Inferior parietal cortex (tissue), 1 donor: ENCODE data around the gene MARCHF6.
"Not testable (repeated sequence)": the region's sequence is repeated elsewhere in the genome, so short reads cannot be mapped to it uniquely, and the experiment has no call there.

Experiments
- DNase-seq: peaks from one replicate; pipeline ENCODE4 v3.0.0-alpha.2; 2016; ENCODE audit errors: extremely low spot score

Gene MARCHF6

DNA sequence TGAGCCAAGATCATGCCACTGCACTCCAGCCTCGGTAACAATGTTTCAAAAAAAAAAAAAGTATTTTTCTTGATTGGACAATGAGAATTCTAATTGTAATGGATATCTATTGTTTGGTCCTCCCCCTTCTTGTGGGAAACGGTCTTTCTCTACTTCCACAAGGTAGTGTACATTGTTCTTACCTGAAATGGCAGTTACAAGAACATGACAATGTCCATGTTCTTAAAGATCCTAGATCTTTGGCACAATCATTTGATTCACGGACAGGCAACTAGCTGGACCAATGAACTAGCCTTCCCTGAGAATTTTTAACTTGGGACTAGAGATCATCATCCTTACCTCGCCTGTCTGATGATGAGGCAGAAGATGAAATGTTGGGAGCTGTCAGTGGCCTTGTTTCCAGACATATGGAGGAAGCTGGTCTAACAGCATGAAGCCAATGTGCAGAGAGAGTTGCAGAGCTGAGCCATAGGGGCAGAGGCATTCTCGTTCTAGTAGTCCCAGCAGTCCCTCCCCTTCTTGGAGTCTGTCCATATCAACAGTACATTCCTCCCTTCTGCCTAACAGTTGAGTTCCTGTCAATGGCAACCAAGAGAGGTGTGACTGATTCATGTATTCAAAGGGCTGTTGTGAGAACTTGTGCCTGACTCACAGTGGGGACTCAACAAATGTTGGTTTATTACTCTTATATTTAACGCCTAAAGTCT lies 2.1 kb upstream of the MARCHF6 start:
- DNase-seq: no peak

DNA sequence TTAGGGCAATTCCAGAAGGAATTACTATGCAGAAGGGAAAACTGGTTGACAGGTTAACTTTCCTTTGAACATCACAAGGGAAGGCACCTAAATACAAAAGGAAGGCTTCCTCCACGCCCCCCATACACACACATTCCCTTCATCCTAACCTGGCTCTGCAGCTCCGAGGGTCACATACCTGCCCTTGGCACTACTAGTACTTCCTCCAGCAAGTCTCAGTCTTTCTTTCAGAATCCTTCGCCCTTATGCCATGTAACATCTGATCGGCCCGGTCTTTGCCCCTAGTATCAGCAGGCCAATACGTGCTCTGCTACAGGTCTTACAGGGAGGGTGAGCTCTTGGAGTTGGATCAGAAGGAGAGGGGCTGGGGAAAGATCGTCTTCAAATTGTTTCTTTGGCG lies 1.6 kb upstream of the MARCHF6 start:
- no peak for DNase-seq

DNA sequence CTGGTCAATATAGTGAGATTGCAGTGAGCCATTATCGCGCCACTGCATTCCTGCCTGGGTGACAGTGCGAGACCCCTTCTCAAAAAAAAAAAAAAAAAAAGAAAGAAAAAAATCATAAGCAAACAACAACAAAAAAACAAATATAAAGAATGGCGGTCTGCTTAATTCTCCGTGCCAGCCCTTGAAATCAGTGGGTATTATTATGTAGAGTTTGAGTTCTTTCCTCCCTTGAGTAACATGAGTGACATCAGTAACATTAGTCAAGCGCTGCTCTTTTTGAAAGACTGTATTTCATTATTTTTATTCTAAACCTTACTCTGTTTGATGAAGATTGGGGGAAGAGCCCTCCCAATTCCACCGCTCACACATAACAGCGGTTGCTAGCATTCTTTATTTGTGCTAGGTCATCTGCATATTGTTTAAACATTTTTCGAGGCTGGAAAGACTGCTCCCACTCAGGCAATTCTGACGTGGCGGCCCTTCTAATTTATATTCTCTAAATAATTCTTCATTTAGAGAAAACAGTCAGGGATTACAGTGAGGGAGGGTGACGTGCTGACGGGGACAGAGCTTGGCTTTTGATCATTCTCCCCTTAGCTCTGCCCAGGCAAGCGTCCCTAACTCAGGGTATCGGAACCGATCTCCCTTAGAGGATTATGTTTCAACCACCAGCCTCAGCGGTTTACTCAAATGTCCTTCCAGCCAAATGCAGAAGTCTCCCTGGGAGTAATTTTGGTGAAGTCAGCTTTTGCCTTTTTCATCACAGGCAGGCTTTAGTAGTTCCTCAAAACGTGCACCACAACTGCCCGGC lies 860 bp upstream of the MARCHF6 start:
- DNase-seq: peak; percentile 76

DNA sequence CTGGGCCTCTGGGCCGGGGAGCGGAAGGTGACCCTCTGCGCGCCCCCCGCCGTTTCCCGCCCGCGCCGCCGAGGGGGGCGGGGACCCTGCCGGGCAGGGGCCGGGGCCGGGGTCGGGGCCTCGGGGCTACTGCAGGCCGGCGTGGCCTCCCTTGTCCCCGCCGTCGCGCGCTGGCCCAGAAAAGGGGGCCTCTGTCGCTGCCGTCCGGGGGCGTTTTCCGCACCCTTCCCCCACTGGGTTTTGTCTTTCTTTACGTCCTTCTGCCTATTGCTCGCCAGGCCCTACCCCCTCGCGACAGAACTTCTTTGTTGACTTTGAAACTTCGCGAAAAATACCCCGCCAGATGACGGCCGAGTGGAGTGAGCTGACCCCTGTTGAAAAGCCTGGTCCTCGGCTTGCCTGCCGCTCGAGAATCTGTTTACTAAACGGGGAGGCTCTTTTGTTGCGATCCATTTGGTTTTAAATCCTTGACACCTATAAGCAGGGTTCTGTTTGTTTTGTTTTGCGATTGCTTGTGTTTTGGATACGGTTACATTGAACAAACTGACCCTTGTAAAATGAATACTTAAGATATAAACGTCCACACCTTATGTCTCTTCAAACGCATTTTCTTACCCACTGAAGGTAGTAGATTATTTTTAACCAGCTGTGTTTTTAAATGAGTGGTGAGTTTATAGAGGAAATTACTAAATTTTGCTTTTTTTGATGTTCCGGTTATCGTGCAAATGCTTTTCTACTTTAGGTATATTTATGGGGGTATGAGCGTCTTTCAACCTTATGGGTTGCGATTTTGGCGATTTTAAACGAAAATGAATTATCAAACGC lies 765 bp downstream of the MARCHF6 start:
- DNase-seq: no peak

DNA sequence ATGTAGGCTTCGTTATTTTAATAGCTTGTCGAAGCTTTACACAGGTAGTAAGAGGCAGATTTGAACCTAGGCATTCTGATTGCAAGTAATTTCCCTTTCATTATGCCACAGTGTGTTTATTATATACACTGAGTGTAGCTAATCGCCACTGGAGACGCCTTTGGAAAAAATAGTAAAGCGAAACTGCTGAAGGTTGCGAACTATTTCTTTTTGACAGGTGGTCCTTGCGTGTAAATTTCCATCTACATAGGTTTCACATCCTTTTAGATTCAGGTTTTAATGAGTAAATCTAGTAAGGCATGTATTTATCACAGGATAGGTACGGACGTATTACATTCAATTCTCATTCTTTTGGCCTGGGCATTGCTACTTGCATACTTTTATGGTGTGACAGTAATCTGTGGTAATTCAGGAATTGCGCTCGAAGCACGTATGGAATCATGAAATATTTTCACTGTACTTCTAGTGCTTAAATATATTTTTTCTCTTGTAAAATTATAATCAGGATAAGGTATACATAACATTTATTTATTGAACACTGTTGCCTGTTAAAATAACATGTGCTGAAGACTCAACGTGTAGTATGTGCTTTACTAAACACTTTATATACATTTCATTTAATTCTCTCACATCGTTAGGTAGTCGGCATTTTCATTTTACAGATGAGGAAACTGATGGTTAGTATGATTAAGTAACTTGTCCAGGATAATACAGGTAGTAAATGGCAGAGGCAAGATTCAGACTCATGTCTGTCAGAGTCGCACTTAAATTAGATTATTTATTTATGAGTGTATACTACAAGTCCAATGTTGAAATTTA lies 1.8 kb downstream of the MARCHF6 start:
- DNase-seq: peak; percentile 47

DNA sequence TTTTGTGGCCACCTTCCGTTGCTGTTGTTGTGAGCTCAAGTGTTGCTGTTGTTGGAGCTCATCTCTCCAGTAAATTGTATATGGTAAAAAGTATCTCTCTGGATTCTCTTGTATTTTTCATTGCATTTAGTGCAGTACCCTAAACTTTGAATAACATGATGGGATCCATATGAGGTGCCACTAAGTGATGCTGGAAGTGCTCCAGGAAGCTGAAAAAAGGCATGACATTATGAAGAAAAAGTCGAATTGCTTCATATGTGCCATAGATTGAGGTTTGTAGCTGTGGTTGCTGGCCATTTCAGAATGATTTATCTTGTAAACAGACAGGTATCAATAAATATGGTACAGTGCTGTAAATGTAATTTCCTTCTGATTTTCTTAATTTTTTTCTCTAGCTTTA lies 5.5 kb downstream of the MARCHF6 start:
- no peak for DNase-seq

DNA sequence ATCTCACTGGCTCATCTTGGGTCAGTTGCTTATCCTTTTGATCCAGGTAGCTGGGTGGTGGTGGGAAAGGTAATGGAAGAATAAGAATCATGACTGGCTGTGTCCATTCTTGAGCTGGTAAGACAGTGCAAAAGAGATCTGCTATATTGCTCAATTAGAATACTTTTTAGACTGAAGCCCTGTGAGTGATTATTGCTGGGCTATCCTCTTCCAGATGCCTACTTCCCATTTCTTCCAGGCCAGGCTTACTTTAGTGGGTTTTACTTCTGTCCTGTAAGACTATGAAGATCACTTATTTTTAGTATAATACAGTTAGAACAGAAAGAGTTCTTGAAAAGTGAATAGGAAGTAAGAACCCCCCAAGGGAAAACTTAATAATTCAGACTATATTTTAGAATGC lies 7.2 kb downstream of the MARCHF6 start:
- no peak for DNase-seq

DNA sequence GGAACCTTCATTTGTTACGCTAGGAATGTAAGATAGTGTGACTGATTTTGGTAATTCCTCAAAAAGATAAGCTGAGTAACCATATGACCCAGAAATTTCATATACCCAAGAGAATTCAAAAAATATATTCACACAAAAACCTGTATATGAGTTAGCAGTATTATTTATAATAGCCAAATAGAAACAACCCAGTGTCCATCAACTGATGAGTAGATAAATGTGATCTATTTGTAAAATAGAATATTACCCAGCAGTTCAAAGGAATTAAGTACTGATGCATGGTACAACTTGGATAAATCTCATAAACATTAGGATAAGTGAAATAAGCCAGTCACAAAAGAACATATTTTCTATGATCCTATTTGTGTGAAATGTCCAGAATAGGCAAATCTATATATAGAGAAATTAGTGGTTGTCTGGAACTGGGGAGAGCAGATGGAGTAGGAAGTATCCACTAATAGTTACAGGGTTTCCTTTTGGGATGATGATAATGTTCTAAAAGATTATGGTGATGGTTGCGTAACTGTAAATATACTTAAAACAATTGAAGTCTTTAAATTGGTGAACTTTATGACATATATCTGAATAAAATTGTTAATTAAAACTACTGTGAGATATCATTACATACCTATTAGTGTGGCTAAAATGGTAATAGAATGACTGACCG lies 10.2 kb downstream of the MARCHF6 start:
- DNase-seq: no peak

DNA sequence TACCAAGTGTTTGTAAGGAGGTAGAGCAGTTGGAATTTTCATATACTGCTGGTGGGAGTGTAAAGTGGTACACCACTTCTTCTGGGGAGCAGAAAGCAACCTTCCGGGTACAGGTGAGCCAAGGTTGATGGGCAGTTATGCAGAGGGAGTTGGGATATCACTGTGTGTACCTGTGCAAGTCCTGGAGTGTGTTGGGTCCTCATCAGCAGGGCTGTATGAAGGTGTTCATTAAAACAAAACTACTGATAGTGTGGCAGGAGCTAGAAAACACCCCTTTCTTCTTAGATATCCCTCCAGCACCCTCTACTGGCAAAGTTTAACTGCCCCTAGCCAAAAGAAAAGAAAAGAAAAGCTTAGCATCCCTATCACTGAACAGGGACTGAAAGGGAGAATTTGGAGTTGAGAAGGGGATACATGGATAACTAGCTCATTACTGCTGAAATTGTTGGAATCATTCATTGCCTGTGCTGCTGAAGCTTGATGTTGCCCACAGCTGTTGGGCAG lies 10.7 kb downstream of the MARCHF6 start:
- DNase-seq: no peak

DNA sequence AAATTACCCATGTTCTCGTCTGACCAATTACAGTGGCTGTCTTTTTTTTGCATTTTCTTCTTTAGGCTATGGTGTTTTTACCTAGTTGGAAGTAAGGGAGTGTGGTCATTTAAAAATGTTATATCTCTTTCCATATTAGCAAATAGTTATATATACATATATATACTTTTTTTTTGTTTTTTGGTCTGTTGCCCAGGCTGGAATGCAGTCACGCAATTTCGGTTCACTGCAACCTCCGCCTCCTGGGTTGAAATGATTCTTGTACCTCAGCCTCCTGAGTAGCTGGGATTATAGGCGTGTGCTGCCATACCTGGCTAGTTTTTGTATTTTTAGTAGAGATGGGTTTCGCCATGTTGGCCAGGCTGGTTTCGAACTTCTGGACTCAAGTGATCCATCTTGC lies 12.3 kb downstream of the MARCHF6 start:
- DNase-seq: no peak

DNA sequence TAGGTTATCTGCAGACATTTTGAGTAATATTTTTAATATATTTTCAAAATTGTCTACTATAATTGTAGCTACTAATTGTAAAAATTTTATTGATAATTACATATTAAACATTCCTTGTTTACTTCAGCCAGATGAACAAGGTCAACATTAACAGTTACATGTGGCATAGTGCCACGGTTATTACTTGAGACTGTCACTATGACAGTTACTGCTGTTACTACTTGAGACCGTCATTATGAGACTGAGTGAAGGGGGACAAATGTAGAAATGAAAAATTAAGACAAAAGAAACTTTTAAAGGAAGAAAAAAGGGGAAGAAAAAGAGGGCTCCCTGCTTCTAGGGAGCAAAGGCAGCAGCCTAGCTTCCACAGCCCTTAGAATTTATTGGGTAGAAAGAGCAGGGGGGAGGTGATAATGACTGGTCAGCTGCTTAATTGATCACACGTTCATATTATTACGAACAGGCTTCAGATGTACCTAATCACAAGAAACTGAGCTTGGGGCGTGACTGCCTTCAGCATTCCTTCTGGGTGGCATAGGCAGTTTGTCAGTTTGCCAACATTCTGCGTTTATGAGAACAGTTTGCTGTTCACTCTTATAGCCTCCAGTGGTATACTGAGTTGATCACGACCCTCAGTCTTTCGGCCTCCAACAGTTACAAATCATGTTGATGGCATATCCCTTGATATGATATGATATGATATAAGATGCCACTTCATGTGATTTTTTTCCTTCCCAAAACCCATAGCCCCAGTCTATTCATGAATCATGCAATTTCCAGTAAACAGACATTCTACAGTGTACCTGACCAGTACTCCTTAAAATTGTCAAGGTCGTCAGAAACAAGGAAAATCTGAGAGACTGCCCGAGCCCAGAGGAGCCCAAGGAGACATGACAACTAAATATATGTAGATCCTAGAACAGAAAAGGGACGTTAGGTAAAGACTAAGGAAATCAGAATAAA lies 13.1 kb downstream of the MARCHF6 start:
- no peak for DNase-seq

DNA sequence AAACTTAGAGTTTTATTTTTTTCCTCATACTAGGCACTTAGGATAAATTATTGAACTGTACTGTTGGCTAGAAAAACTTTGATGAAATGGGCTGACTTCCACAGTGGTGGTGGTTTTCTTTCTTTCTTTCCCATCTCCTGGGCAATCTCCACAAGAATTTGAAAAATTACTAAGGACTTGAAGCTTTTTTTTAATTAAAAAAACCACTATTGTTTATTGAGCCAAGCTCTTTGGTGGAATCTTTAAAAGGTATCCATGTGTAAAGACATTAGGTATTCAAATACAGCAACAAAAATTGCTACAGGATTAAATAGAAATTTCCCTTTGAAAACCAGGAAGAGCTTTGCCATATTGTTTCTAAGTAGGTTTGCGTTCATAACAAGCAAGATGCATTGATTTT lies 14.1 kb downstream of the MARCHF6 start:
- DNase-seq: no peak

DNA sequence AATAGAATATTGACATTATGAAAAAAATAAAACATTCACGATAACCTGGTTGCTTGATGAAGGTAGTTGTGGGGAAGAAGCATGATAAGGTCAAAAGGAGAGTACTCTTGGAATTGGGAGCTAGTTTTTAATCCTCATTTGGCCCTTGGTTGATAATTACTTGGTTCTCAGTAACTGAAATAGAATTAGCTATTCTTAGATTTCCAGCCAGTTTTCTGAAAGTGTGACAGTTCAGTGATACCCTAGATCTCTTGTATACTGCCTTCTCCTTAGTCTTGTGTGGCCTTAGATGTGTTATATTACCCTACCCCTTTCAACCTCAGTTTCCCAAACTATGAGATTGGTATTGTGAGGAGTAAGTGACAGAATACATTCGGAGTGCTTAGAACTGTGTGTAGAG lies 17.4 kb downstream of the MARCHF6 start:
- no peak for DNase-seq

DNA sequence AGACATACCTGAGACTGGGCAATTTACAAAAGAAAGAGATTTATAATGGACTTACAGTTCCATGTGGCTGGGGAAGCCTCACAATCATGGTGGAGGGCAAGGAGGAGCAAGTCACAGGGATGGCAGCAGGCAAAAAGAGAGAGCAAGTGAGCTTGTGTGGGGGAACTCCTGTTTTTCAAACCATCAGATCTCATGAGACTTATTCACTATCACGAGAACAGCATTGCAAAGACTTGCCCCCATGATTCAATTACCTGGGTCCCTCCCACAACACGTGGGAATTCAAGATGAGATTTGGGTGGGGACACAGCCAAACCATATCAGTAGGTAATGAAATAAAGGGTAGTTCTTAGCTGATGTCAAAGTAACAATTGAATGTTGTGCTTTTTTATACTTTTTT lies 17.9 kb downstream of the MARCHF6 start:
- DNase-seq: not testable (repeated sequence)

DNA sequence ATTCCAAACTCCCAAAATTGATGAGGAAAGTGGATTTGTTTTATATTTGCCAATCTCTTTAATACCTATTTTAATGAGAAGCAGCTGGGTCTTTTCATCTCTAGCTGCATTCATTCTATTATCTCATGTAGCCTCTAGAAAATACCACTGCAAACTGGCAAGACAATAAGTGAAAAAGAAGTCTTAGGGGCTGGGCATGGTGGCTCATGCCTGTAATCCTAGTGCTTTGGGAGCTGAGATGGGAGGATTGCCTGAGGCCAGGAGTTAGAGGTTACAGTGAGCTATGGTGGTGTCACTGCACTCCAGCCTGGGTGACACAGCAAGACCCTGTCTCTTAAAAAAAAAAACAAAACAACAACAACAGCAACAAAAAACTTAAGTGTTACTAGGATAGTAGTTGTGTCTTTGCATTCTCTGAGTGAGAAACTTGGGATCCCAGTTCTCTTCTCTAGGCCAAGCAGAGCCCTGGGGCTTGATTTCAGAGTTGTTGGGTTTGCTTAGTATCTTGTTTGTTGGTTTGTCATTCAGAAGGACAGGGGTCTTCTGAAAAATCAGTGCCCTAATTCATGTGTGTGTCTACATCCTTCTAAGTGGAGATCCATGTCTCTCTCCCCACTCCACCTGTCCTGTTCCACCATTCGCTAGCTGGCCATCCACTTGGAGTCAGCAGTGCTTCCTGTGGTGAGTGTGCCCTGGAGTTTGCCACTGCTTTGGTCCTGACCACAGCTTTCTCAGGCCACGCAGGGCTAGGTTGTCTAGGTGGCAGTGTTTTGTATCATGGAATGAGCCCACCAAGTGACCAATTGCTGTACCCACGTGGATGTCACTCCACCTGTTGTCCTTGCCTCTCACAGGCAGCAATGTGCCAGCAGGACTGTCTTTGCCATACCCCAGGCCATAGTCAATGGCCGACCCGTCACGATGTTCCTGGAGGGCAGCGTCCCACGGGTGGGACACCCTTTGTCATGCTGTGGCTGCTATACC lies 19.5 kb downstream of the MARCHF6 start:
- DNase-seq: no peak

DNA sequence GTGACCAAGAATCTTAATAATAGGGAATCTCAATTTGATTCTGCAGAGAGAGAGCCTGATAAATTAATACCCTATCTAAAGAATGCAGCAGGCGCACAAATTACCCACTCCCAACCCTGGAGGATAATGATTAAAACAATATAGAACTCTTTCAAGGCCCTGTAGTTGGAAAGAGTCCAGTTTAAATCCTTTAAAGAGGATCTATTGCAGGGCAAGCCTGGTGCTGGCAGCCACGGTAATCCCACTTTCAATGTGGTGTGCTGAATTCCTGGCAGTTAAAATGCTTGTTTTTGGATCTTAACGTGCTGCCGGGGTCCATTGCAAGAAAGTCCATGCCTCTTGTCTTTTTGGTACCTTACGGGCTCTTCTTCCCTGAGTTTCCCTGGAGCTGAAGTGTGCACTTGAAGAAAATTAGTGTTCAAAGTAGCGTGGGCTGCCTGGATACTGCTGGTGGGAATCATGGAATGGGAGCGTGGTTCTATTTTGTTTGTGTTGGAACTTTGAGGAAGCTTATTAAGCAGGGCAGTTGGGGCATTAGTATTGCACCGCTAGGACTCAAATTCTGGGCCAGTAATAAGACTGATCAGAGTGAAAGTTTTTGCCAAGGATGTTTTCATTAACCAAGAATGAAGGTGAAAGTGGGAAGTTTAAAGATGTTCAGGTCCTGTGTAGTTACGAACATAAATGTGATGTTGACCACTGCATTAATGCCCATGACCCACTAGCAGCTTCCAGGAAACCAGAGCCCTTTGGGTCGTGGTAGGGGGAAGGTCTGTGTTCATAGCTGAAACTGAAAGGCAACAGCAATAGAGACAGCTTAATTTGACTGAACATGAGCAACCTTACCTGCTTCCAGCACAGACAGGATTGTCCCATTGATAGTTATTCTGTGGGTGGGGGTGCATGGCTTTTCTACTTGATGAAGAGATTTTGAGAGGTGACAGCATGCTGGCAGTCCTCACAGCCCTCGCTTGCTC lies 20.8 kb downstream of the MARCHF6 start:
- DNase-seq: no peak

DNA sequence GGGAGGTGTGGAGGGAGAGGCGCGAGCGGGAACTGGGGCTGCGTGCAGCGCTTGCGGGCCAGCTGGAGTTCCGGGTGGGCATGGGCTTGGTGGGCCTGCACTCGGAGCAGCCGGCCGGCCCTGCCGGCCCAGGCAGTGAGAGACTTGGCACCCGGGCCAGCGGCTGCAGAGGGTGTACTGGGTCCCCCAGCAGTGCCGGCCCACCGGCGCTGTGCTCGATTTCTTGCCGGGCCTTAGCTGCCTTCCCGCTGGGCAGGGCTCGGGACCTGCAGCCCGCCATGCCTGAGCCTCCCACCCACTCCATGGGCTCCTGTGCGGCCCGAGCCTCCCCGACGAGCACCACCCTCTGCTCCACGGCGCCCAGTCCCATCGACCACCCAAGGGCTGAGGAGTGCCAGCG lies 21.7 kb downstream of the MARCHF6 start:
- not testable (repeated sequence) for DNase-seq
